Neutrophil (primary cell): ENCODE results near the gene NUP98.
"Not testable (repeated sequence)": the region's sequence is repeated elsewhere in the genome, so short reads cannot be mapped to it uniquely, and the experiment has no call there.

Source experiments
- H3K27ac ChIP-seq: fragments of 200-600 bp; sonication (generic); 2 replicates; pipeline ENCODE4 v1.5.1; 2016; ENCODE audit warnings: mild to moderate bottlenecking, moderate library complexity
- H3K27me3 ChIP-seq: fragments of 200-600 bp; sonication (generic); 2 replicates; pipeline ENCODE4 v1.6.0; 2016; ENCODE audit warnings: mild to moderate bottlenecking
- H3K36me3 ChIP-seq: fragments of 200-600 bp; sonication (generic); 2 replicates; pipeline ENCODE4 v1.5.1; 2017
- H3K4me1 ChIP-seq, 2 experiments: fragments of 200-600 bp in 1 of 2; sonication (generic) in 1 of 2; 1 replicate in 1 of 2; 2 replicates in 1 of 2; pipeline versions ENCODE4 v1.5.1 to v1.6.1; 2013 to 2016; ENCODE audit warnings: low read depth in 1 of 2, low read length in 1 of 2, mild to moderate bottlenecking in 1 of 2, moderate library complexity in 1 of 2; ENCODE audit not compliant: control insufficient read depth in 1 of 2, insufficient read depth in 1 of 2
- H3K4me3 ChIP-seq, 2 experiments: fragments of 200-600 bp in 1 of 2; sonication (generic) in 1 of 2; 1 replicate in 1 of 2; 2 replicates in 1 of 2; pipeline ENCODE4 v1.5.1; 2013 to 2016; ENCODE audit warnings: low read depth in 1 of 2, low read length in 1 of 2, mild to moderate bottlenecking in 1 of 2, moderate library complexity in 1 of 2
- H3K9me3 ChIP-seq: fragments of 200-600 bp; sonication (generic); 2 replicates; pipeline ENCODE4 v1.5.1; 2016
- CTCF ChIP-seq: fragments of 200-600 bp; sonication (generic); IDR thresholded peaks from 2 replicates; pipeline ENCODE4 v1.5.1; 2016; ENCODE audit warnings: antibody characterized with exemption

The NUP98 gene

GRCh38 chr11:3820971-3821370 is 23.6 kb upstream of the NUP98 start:
- peaks cover 22 to 24% of the 10 kb centered on the region in 2 experiments for H3K4me1 ChIP-seq
- H3K9me3 ChIP-seq: no peaks in the 10 kb centered on the region
- H3K4me3 ChIP-seq: no peak overlapping the region
- no peaks in the 10 kb centered on the region for H3K27me3 ChIP-seq
- no peak overlapping the region for H3K27ac ChIP-seq
- peaks cover 28% of the 10 kb centered on the region for H3K36me3 ChIP-seq
- no peak for TF ChIP-seq CTCF

DNA sequence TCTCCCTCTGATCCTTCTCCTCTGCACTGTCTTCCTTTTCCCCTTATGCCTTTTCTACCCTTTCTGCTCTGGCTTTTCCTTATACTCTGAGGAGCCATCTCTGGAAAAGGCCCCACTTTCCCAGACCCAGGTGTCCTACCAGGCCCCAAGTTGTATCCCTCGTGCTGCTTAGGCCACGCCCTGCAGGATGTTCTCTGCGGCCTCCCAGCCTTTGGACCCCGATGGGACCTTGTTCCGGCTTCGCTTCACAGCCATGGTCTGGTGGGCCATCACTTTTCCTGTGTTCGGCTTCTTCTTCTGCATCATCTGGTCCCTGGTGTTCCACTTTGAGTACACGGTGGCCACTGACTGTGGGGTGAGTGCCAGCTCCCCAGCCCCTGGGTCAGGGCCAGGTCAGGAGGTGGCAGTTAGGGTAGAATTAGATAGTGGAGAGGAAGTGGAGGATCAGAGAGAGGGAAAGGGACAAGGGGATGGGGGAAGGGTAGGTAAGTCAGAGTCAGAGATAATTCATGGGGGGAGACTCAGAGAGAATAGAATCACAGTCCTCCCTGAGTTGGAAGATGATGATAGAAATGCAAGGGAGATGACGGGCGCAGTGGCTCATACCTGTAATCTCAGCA is 19.9 kb upstream of the NUP98 start:
- Histone ChIP-seq H3K27me3 (no peaks in the 10 kb centered on the region), H3K27ac (no peak overlapping the region), H3K9me3 (no peaks in the 10 kb centered on the region), H3K4me1 (peaks cover 0 to 5% of the 10 kb centered on the region in 2 experiments), H3K36me3 (peaks cover 22% of the 10 kb centered on the region), H3K4me3 (no peak overlapping the region)
- TF ChIP-seq CTCF: no peak

DNA sequence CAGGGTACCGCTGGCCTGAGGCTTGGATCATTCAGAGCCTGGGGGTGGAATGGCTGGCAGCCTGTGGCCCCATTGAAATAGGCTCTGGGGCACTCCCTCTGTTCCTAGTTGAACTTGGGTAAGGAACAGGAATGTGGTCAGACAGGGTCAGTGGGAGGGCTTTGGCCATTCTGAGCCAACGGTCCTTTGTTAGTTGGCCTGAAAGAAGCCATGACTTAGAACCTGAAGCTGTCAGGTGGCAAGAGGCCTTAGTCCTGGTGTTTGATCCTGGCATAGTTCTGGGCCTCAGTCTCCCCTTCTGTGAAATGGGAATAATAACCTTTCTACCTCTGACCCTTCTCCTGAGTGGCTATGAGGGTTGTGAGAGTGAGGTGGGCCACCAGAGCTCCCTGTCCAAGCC is 19.3 kb upstream of the NUP98 start:
- H3K4me3 ChIP-seq: no peak overlapping the region
- no peak overlapping the region for H3K27ac ChIP-seq
- no peaks in the 10 kb centered on the region for H3K9me3 ChIP-seq
- TF ChIP-seq CTCF: no peak
- peaks cover 25% of the 10 kb centered on the region for H3K36me3 ChIP-seq
- H3K4me1 ChIP-seq: peaks cover 0 to 4% of the 10 kb centered on the region in 2 experiments
- no peaks in the 10 kb centered on the region for H3K27me3 ChIP-seq

GRCh38 chr11:3815845-3816244 is 18.5 kb upstream of the NUP98 start:
- Histone ChIP-seq H3K4me3 (no peak overlapping the region), H3K9me3 (no peaks in the 10 kb centered on the region)

GRCh38 chr11:3814832-3815231 is 17.5 kb upstream of the NUP98 start:
- not testable (repeated sequence) for H3K4me1 ChIP-seq, H3K27ac ChIP-seq, H3K9me3 ChIP-seq, H3K4me3 ChIP-seq, H3K27me3 ChIP-seq
- H3K36me3 ChIP-seq: peaks cover 34% of the 10 kb centered on the region

More at GRCh38 chr11:3815845-3816244, 18.5 kb upstream of the NUP98 start:
- Histone ChIP-seq H3K36me3 (peaks cover 33% of the 10 kb centered on the region), H3K4me1 (no peaks in the 10 kb centered on the region), H3K27ac (no peak overlapping the region), H3K27me3 (no peaks in the 10 kb centered on the region)
- TF ChIP-seq CTCF: no peak

DNA sequence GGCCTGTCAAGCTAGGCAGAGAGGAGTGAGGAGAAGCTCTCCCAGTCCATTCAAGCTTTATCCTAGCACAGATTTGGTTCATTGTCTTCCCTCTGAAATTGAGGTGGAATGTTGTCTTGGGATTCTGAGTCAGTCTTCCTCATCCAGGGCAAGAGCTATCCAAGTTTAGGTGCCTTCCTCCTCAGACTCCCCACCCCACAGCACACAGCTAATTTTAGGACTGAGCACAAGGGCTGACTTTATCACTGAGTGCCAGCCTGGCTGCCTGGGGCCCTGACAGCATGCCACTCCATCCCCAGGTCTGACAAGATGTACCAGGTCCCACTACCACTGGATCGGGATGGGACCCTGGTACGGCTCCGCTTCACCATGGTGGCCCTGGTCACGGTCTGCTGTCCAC is 13.6 kb upstream of the NUP98 start:
- Histone ChIP-seq H3K4me1 (peaks cover 16% of the 10 kb centered on the region in 2 experiments), H3K9me3 (no peaks in the 10 kb centered on the region), H3K4me3 (no peak overlapping the region), H3K27me3 (no peaks in the 10 kb centered on the region), H3K27ac (no peak overlapping the region), H3K36me3 (peaks cover 21% of the 10 kb centered on the region)
- TF ChIP-seq CTCF: no peak
